Vagina (tissue), 2 donors: ENCODE measurements around the gene ANKRD53.

ENCODE experiments used
- POLR2AphosphoS5 ChIP-seq, 2 donors: sonication (generic); formaldehyde crosslinking; IDR thresholded peaks; one replicate each; pipeline ENCODE4 v1.9.0; 2017; ENCODE audit warnings: antibody characterized with exemption in 2 of 2, mild to moderate bottlenecking in 2 of 2, low read depth in 1 of 2; ENCODE audit not compliant: insufficient read depth in 1 of 2
- TF ChIP-seq, protein P1 (sequence below), 3 experiments: fragments of 450-650 bp in 2 of 3; fragments of 200-600 bp in 1 of 3; sonication (generic) in 1 of 3; IDR thresholded peaks; one replicate each; pipeline ENCODE4 v1.5.1; 2017 to 2019; ENCODE audit warnings: antibody characterized with exemption in 3 of 3, mild to moderate bottlenecking in 2 of 3, moderate library complexity in 2 of 3

DNA sequence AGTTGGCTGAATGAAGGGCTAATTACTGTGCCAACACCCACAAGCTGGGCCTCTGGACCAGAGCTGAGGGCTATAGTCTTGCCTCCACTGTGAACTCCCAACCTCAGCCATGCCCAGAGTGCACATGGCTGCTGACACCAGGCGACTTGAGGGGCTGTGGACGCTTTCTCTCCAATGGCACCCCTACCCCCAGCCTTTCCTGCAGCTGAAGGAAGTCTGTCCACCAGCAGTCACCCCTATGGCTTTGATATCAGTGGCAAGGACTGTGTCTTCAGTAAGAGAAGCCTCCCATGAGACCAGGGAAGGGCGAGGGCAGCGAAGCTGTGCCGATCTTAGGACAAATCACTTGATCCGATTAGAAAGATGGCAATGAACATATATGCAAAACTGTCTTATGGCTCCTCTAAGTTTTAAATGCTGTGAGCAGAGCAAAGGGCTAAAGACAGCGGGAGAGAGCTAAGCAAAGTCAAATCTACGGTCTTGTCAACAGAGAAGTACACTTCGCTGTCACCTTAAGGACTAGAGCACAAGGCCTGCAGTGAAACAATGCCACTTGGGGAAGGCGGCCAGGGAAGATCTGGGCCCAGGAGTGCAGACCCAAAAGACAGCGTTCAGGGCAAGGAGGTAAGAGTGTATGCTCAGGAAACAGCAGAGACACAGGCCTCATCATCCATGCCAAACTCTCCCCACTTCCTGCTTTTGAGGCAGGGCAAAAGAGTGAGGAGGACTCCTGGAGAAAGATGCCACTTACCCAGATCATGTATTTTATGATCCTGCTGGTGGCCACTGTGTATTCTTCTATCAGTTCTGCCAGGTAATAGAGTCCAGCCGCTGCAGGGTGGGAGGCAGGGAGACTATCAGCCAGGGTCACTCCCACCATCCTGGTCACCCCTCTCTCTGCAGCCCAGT is 14.8 kb downstream of the ANKRD53 start:
- TF ChIP-seq, protein P1, sequence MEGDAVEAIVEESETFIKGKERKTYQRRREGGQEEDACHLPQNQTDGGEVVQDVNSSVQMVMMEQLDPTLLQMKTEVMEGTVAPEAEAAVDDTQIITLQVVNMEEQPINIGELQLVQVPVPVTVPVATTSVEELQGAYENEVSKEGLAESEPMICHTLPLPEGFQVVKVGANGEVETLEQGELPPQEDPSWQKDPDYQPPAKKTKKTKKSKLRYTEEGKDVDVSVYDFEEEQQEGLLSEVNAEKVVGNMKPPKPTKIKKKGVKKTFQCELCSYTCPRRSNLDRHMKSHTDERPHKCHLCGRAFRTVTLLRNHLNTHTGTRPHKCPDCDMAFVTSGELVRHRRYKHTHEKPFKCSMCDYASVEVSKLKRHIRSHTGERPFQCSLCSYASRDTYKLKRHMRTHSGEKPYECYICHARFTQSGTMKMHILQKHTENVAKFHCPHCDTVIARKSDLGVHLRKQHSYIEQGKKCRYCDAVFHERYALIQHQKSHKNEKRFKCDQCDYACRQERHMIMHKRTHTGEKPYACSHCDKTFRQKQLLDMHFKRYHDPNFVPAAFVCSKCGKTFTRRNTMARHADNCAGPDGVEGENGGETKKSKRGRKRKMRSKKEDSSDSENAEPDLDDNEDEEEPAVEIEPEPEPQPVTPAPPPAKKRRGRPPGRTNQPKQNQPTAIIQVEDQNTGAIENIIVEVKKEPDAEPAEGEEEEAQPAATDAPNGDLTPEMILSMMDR (IDR thresholded peaks at IDR 0.05): no peak
- TF ChIP-seq POLR2AphosphoS5 (IDR thresholded peaks at IDR 0.05; ENCODE audit: insufficient read depth in 1 of 2, low read depth in 1 of 2): no peak
